WTC11 (cell line): Measurements from ENCODE around the gene TMEM205.
"Not testable (repeated sequence)": the region's sequence is repeated elsewhere in the genome, so short reads cannot be mapped to it uniquely, and the experiment has no call there.

ENCODE experiments used
- CREB1 ChIP-seq: sonication (generic); formaldehyde crosslinking; IDR thresholded peaks from 2 replicates; pipeline ENCODE4 v1.8.0; 2023; ENCODE audit warnings: mild to moderate bottlenecking, missing genetic modification reagents
- NFE2L1 ChIP-seq: sonication (generic); formaldehyde crosslinking; IDR thresholded peaks from 2 replicates; pipeline ENCODE4 v1.8.1; 2023; ENCODE audit warnings: missing genetic modification reagents
- PRRX2 ChIP-seq: fragments of 250-450 bp; sonication (Bioruptor Pico); IDR thresholded peaks from 2 replicates; pipeline ENCODE4 v1.8.0; 2021; ENCODE audit warnings: mild to moderate bottlenecking
- ZNF138 ChIP-seq: sonication (generic); formaldehyde crosslinking; conservative IDR thresholded peaks from 2 replicates; pipeline ENCODE4 v1.8.1; 2022; ENCODE audit warnings: mild to moderate bottlenecking, moderate library complexity, missing genetic modification reagents
- TF ChIP-seq, protein P1 (sequence below): sonication (generic); formaldehyde crosslinking; IDR thresholded peaks from 2 replicates; pipeline ENCODE4 v1.8.0; 2023; ENCODE audit warnings: missing genetic modification reagents
- TF ChIP-seq, protein P2 (sequence below): fragments of 200-600 bp; IDR thresholded peaks from 2 replicates; pipeline ENCODE4 v1.8.0; 2022; ENCODE audit warnings: antibody characterized with exemption
- TF ChIP-seq, protein P3 (sequence below): sonication (generic); formaldehyde crosslinking; IDR thresholded peaks from 2 replicates; pipeline ENCODE4 v1.8.1; 2022; ENCODE audit warnings: mild to moderate bottlenecking, moderate library complexity, missing genetic modification reagents
- TF ChIP-seq, protein P4 (sequence below): sonication (generic); formaldehyde crosslinking; IDR thresholded peaks from 2 replicates; pipeline ENCODE4 v1.8.0; 2022; ENCODE audit warnings: mild to moderate bottlenecking, missing genetic modification reagents

DNA sequence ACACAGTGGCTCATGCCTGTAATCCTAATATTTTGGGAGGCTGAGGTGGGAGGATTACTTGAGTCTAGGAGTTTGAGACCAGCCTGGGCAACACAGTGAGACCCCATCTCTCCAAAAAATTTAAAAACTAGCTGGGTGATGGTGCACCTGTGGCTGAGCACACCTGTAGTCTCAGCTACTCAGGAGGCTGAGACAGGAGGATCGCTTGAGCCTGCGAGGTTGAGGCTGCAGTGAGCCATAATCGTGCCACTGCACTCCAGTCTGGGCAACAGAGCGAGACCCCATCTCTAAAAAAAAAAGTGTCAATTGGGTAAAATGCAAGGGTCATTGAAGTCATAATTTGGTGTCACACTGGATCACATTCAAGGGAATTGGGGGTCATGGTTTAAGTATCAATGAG, 8.0 kb upstream of the TMEM205 start:
- TF ChIP-seq, protein P1, sequence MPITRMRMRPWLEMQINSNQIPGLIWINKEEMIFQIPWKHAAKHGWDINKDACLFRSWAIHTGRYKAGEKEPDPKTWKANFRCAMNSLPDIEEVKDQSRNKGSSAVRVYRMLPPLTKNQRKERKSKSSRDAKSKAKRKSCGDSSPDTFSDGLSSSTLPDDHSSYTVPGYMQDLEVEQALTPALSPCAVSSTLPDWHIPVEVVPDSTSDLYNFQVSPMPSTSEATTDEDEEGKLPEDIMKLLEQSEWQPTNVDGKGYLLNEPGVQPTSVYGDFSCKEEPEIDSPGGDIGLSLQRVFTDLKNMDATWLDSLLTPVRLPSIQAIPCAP (CRISPR knock-in tag) = not testable (repeated sequence)
- TF ChIP-seq, protein P2, sequence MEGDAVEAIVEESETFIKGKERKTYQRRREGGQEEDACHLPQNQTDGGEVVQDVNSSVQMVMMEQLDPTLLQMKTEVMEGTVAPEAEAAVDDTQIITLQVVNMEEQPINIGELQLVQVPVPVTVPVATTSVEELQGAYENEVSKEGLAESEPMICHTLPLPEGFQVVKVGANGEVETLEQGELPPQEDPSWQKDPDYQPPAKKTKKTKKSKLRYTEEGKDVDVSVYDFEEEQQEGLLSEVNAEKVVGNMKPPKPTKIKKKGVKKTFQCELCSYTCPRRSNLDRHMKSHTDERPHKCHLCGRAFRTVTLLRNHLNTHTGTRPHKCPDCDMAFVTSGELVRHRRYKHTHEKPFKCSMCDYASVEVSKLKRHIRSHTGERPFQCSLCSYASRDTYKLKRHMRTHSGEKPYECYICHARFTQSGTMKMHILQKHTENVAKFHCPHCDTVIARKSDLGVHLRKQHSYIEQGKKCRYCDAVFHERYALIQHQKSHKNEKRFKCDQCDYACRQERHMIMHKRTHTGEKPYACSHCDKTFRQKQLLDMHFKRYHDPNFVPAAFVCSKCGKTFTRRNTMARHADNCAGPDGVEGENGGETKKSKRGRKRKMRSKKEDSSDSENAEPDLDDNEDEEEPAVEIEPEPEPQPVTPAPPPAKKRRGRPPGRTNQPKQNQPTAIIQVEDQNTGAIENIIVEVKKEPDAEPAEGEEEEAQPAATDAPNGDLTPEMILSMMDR = not testable (repeated sequence)
- TF ChIP-seq CREB1 (CRISPR knock-in tag); NFE2L1; ZNF138 (CRISPR knock-in tag); PRRX2 (CRISPR knock-in tag): not testable (repeated sequence)
- TF ChIP-seq, protein P3, sequence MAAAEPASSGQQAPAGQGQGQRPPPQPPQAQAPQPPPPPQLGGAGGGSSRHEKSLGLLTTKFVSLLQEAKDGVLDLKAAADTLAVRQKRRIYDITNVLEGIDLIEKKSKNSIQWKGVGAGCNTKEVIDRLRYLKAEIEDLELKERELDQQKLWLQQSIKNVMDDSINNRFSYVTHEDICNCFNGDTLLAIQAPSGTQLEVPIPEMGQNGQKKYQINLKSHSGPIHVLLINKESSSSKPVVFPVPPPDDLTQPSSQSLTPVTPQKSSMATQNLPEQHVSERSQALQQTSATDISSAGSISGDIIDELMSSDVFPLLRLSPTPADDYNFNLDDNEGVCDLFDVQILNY (CRISPR knock-in tag) = not testable (repeated sequence)
- TF ChIP-seq, protein P4, sequence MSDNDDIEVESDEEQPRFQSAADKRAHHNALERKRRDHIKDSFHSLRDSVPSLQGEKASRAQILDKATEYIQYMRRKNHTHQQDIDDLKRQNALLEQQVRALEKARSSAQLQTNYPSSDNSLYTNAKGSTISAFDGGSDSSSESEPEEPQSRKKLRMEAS (CRISPR knock-in tag) = not testable (repeated sequence)
